PC-3 (cell line): ENCODE measurements around the gene RORB.

Experiments
- CTCF ChIP-seq: fragments of 300-600 bp; sonication (generic); conservative IDR thresholded peaks from 2 replicates; pipeline ENCODE4 v1.5.1; 2017; ENCODE audit warnings: antibody characterized with exemption, low read depth, mild to moderate bottlenecking, low read length
- EZH2 ChIP-seq: fragments of 300-600 bp; sonication (generic); IDR thresholded peaks from one replicate; pipeline ENCODE4 v1.6.1; 2017; ENCODE audit warnings: antibody characterized with exemption, mild to moderate bottlenecking, low read length; ENCODE audit not compliant: unreplicated experiment
- EZH2phosphoT487 ChIP-seq: fragments of 300-600 bp; sonication (generic); IDR thresholded peaks from 2 replicates; pipeline ENCODE4 v1.6.1; 2018; ENCODE audit warnings: mild to moderate bottlenecking, antibody characterized with exemption, low read length, borderline replicate concordance

GRCh38 chr9:74644023-74644422 lies 146.9 kb downstream of the RORB start:
- TF ChIP-seq CTCF = no peak
- TF ChIP-seq EZH2 = no peak
- no peak for TF ChIP-seq EZH2phosphoT487
